SJCRH30 (cell line): ENCODE results near the gene MDK. TPM values are rescaled to one million over a fixed set of nuclear protein-coding genes. Genes with fewer than 3 reads are reported as not detected.
A peak's percentile ranks its signal among the peaks of the same experiment; 100 is the strongest.
"Not testable (repeated sequence)": the region's sequence is repeated elsewhere in the genome, so short reads cannot be mapped to it uniquely, and the experiment has no call there.

Experiments
- DNase-seq, 2 experiments: peaks; one replicate each; pipeline ENCODE4 v3.0.0-alpha.2; 2015 to 2020
- H3K27ac ChIP-seq: fragments of 250-450 bp; sonication (Bioruptor Pico); 2 replicates; pipeline ENCODE4 v1.5.1; 2020; ENCODE audit warnings: mild to moderate bottlenecking, moderate library complexity
- H3K27me3 ChIP-seq: fragments of 250-450 bp; sonication (Bioruptor Pico); 2 replicates; pipeline ENCODE4 v1.5.1; 2020; ENCODE audit warnings: mild to moderate bottlenecking, moderate library complexity
- H3K36me3 ChIP-seq: fragments of 250-450 bp; sonication (Bioruptor Pico); 2 replicates; pipeline ENCODE4 v1.5.1; 2020; ENCODE audit warnings: mild to moderate bottlenecking, moderate library complexity
- H3K4me1 ChIP-seq: fragments of 250-450 bp; sonication (Bioruptor Pico); 2 replicates; pipeline ENCODE4 v1.5.1; 2020; ENCODE audit warnings: mild to moderate bottlenecking, moderate library complexity
- H3K4me3 ChIP-seq: fragments of 250-450 bp; sonication (Bioruptor Pico); 2 replicates; pipeline ENCODE4 v1.5.1; 2020; ENCODE audit warnings: mild to moderate bottlenecking, moderate library complexity
- H3K9me3 ChIP-seq: fragments of 250-450 bp; sonication (Bioruptor Pico); replicated peaks from 2 replicates; pipeline ENCODE4 v1.5.1; 2020; ENCODE audit warnings: mild to moderate bottlenecking, moderate library complexity
- total RNA-seq: library from RNA; depleted of rRNA; stranded (reverse); fragments of >200 nt; shearing (Covaris generic); gene quantifications from 2 replicates; pipeline ENCODE4 v1.2.3, GENCODE V29; 2014

MDK gene
- total RNA-seq, 1 experiment from 2014 or later, result 122 TPM

DNA sequence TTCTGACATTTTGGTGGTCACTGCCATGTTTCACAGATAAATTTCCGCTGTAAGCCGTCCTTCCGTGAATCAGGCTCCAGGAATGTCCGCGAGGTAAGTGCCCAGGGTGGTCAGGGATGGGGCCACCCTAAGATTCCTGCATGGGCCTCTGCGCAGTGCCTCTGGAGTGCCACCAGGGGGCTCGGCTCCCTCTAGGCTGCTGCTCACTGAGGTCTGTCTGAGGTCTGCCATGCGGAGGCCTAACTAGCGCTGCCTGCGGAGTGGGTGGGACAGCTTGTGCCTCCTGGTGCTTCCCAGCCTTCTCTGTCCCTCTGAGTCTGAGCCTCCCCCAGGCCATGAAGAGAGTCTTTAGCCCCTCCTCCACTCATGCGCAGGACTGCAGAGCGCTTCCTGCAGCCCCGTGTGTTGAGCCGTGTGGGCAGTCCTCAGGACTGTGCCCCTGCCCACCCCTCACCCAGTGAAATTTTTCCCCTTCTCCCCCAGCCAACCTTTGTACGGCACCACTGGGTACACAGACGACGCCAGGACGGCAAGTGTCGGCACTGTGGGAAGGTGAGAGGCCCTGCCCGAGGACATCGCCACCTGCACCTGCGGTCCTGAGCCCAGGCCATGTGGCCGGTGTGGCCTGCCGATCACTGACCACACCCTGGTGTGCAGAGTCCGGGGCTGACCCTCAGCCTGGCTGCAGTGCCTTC lies 11.9 kb upstream of the MDK start:
- Histone ChIP-seq H3K4me3 (no peak overlapping the region), H3K4me1 (peaks cover 17% of the 10 kb centered on the region), H3K9me3 (no peaks in the 10 kb centered on the region), H3K27ac (no peak overlapping the region), H3K27me3 (no peaks in the 10 kb centered on the region), H3K36me3 (peaks cover 19% of the 10 kb centered on the region)
- DNase-seq, result peak; percentile 80 to 85

DNA sequence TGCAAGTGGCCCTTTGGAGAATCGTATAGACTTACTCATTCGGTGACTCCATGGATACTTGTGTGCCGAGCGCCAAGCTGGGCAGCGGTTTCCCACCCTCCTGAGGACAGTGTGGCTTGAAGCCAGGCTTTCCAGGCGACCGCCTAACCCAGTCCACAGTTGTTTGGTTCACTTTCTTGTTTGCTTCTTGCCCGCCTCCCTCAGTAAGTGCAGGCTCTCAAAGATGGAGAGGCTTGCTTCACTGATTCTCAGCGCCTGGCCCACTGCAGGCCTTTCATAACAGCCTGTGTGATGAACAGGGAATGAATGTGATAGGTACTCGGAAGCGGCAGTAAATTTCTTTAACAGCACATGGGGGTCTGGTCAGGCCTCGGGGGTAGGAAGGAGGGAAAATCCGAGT lies 11.2 kb upstream of the MDK start:
- DNase-seq, result no peak
- H3K9me3 ChIP-seq, result no peaks in the 10 kb centered on the region
- H3K27me3 ChIP-seq, result no peaks in the 10 kb centered on the region
- no peak overlapping the region for H3K27ac ChIP-seq
- H3K36me3 ChIP-seq, result peaks cover 21% of the 10 kb centered on the region
- peaks cover 13% of the 10 kb centered on the region for H3K4me1 ChIP-seq
- no peak overlapping the region for H3K4me3 ChIP-seq

DNA sequence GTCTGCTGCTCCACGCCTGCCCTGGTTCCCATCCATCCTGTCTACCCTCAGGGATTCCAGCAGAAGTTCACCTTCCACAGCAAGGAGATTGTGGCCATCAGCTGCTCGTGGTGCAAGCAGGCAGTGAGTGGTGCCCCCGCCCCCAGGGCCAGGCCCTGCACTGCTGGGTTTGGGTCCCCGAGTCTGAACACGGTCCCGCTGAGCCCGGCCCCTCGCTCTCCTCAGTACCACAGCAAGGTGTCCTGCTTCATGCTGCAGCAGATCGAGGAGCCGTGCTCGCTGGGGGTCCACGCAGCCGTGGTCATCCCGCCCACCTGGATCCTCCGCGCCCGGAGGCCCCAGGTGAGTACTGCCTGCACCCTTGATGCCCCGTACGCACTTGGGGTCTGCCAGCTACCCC lies 10.2 kb upstream of the MDK start:
- H3K27ac ChIP-seq, DNase-seq, H3K4me3 ChIP-seq, H3K9me3 ChIP-seq, H3K27me3 ChIP-seq: not testable (repeated sequence)
- peaks cover 12% of the 10 kb centered on the region for H3K4me1 ChIP-seq
- peaks cover 22% of the 10 kb centered on the region for H3K36me3 ChIP-seq

DNA sequence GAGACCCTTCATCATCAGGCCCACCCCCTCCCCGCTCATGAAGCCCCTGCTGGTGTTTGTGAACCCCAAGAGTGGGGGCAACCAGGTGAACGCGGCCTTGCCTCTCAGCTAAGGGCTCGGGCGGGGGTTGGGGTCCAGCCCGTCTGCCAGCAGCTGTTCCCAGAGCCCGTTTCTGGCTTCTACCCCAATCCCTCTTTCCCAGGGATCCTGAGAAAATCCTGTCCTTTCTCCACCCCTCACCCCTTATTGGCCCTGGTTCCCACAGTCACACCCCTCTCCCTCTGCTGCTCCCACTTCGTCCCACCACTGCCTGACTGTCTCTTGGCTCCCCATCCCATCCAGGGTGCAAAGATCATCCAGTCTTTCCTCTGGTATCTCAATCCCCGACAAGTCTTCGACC lies 9.4 kb upstream of the MDK start:
- Histone ChIP-seq H3K27me3 (no peaks in the 10 kb centered on the region), H3K4me3 (no peak overlapping the region), H3K9me3 (no peaks in the 10 kb centered on the region), H3K4me1 (peaks cover 8% of the 10 kb centered on the region), H3K27ac (no peak overlapping the region), H3K36me3 (peaks cover 26% of the 10 kb centered on the region)
- DNase-seq, result no peak

DNA sequence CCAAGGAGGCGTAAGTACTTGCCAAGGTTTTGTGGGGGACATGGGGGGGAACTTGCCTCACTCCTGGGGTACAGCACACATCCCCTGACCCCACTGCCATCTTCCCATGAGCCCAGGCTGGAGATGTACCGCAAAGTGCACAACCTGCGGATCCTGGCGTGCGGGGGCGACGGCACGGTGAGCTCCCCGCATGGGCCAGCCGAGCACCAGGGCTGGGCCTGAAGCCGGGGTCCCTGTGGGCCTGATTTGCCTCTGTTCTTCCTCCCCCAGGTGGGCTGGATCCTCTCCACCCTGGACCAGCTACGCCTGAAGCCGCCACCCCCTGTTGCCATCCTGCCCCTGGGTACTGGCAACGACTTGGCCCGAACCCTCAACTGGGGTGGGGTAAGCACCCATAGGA lies 9.0 kb upstream of the MDK start:
- peaks cover 26% of the 10 kb centered on the region for H3K36me3 ChIP-seq

DNA sequence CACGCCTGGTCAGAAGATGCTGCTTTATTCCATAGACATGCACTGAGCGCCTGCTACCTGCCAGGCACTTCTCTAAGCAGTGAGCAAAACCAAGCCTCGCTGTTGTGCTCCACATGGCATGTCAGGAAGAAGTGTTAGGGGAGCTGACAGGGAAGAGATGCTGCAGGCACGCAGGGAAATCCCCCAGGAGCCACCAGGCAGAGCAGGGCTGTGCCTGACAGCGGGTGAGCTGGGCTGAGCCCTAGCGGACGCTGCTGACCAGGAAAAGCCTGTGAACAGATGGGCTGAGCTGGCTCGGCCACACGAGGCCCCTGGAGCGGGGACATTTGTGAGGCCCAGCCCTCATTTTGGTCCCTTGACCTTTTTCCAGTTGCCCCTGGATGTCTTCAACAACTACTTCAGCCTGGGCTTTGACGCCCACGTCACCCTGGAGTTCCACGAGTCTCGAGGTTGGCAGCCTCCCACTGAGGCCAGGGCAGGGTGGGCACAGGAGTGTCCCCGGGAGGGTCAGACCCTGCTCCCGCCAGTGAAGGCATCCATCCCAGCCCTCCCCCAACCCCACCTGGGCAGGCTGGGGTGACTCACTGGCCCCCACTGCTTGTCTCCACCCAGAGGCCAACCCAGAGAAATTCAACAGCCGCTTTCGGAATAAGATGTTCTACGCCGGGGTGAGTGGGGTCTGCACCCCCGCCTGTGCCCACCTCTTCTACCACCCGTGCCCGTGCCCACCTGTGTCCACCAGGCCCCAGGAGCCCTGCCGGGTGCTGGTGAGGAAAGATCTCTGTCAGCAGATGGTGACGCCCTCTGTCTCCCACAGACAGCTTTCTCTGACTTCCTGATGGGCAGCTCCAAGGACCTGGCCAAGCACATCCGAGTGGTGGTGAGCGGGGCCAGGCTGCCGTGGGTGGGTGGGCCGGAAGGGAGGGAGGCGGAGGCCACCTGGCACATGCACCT lies 7.4 kb upstream of the MDK start:
- no peaks in the 10 kb centered on the region for H3K27me3 ChIP-seq
- peaks cover 21% of the 10 kb centered on the region for H3K36me3 ChIP-seq
- H3K4me1 ChIP-seq, result no peaks in the 10 kb centered on the region; the same call in 1 of the 2 replicates
- DNase-seq, result no peak
- no peaks in the 10 kb centered on the region for H3K9me3 ChIP-seq
- H3K4me3 ChIP-seq, result no peak overlapping the region
- H3K27ac ChIP-seq, result no peak overlapping the region

More for the DNA sequence above, 9.0 kb upstream of the MDK start:
- not testable (repeated sequence) for DNase-seq, H3K4me3 ChIP-seq, H3K27ac ChIP-seq, H3K9me3 ChIP-seq, H3K4me1 ChIP-seq, H3K27me3 ChIP-seq

DNA sequence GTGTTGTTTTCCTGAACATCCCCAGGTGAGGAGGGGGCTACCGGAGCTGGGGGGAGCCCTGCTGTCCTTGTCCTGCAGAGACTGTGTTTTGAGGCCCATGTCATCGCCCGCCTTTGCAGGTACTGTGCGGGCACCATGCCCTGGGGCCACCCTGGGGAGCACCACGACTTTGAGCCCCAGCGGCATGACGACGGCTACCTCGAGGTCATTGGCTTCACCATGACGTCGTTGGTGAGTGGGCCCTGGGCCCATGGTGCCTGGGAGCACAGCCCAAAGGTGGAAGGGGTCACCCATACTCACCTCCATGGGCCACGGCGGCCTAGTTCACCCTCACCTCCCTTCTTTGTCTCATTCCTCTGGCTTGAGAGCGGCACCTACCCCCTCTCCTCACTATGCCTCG lies 6.7 kb upstream of the MDK start:
- Histone ChIP-seq H3K4me3 (no peak overlapping the region), H3K4me1 (no peaks in the 10 kb centered on the region), H3K9me3 (no peaks in the 10 kb centered on the region), H3K27ac (no peak overlapping the region), H3K36me3 (peaks cover 20% of the 10 kb centered on the region), H3K27me3 (no peaks in the 10 kb centered on the region)
- no peak for DNase-seq

DNA sequence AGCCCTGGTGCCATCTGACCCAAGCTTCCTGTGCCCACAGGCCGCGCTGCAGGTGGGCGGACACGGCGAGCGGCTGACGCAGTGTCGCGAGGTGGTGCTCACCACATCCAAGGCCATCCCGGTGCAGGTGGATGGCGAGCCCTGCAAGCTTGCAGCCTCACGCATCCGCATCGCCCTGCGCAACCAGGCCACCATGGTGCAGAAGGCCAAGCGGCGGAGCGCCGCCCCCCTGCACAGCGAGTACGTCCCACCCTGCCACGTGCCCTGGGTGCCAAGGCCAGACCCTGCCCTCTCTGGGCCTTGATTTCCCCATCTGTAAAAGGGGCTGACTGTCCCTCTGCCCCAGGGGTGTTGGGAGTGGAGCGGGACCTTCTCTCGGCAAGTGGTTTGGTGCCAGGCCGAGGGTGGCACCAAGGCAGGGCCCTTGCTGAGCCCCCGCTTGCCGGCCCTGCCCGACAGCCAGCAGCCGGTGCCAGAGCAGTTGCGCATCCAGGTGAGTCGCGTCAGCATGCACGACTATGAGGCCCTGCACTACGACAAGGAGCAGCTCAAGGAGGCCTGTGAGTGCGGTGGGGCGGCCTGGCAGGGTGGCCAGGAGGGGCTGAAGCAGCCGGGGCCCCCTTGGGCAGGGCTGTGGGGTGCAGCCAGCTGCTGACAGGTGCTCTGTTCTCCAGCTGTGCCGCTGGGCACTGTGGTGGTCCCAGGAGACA lies 5.9 kb upstream of the MDK start:
- H3K9me3 ChIP-seq, result no peaks in the 10 kb centered on the region
- peaks cover 13% of the 10 kb centered on the region for H3K36me3 ChIP-seq
- H3K27ac ChIP-seq, result no peak overlapping the region
- H3K4me1 ChIP-seq, result no peaks in the 10 kb centered on the region
- no peak overlapping the region for H3K4me3 ChIP-seq
- H3K27me3 ChIP-seq, result no peaks in the 10 kb centered on the region
- DNase-seq, result no peak

DNA sequence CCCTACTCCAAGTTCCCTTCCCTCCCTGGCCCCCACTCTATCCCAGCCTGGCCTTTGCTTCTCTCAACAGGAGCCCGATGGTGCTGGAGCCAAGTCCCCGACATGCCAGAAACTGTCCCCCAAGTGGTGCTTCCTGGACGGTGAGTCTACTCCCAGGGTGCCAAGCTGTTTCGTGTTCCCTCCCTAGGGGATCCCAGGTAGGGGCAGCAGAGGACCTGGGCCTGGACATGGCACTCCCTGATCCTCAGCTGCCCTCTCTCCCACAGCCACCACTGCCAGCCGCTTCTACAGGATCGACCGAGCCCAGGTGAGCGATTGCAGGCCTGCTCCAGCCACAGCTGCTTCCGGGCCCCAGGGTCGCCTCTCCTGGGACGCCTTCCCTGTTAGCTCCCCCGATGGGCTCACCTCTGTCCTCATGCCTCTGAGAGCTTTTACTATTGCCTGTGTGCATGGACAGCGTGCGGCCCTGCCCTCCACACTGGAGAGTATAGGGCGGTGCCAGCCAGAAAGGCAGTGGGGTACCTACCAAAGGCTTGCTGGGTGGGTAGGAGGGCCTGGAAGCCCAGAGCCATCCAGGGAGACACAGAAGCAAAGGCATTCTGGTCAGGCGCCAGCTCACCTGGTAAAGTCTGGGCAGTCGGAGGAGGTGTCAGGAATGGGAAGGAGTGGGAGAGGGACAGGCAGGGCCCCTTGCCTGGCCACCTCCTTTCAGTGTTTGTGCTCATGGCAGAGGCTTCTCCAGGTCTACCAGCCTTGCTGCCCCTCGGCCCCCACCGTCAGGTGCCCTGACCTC lies 5.0 kb upstream of the MDK start:
- H3K27ac ChIP-seq, result no peak overlapping the region
- no peaks in the 10 kb centered on the region for H3K4me1 ChIP-seq
- H3K27me3 ChIP-seq, result no peaks in the 10 kb centered on the region
- H3K36me3 ChIP-seq, result peaks cover 9% of the 10 kb centered on the region
- no peak overlapping the region for H3K4me3 ChIP-seq
- no peak for DNase-seq
- H3K9me3 ChIP-seq, result no peaks in the 10 kb centered on the region

DNA sequence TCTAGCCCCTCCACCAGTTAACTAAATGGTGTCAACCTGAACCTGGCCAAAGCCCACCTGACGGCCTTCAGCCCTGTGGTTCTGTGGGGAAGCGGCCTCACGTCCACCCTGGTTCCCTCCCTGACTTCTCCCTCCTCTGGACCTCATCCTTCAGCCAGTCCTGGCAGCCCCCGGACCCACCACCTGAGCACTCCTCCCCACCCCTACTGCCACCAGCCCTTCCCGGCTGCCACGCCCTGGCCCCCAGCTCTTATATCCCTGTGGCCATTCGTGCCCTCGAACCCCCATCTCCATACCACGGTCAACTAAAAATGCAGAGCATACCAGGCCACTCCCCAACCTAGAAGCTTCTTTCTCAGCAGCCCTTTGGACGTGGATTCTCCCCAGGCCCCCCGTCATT lies 4.2 kb upstream of the MDK start:
- Histone ChIP-seq H3K9me3 (no peaks in the 10 kb centered on the region), H3K27me3 (no peaks in the 10 kb centered on the region), H3K4me1 (no peaks in the 10 kb centered on the region), H3K4me3 (no peak overlapping the region), H3K36me3 (peaks cover 9% of the 10 kb centered on the region), H3K27ac (no peak overlapping the region)
- DNase-seq, result no peak

DNA sequence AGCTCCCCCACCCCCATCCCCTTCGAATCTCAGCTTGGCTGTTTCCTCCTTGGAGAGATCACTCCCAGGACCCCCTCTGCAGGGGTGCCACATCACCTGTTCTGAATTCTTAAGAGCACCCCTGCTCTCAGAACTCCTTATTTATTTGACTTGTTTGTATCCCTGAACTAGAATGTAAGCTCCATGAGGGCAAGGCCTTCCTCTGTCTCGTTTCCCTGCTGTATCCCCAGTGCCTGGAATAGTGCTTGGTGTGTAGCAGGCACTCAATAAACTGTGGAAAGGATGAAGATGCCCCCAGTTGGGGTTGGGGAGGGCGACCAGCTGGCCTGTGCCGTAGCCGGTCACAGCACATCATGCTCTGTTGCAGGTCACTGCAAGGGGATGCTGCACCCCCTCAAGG lies 3.6 kb upstream of the MDK start:
- H3K4me3 ChIP-seq, result no peak overlapping the region
- no peaks in the 10 kb centered on the region for H3K9me3 ChIP-seq
- no peak overlapping the region for H3K27ac ChIP-seq
- no peaks in the 10 kb centered on the region for H3K4me1 ChIP-seq
- no peaks in the 10 kb centered on the region for H3K27me3 ChIP-seq
- no peak for DNase-seq
- peaks cover 9% of the 10 kb centered on the region for H3K36me3 ChIP-seq

DNA sequence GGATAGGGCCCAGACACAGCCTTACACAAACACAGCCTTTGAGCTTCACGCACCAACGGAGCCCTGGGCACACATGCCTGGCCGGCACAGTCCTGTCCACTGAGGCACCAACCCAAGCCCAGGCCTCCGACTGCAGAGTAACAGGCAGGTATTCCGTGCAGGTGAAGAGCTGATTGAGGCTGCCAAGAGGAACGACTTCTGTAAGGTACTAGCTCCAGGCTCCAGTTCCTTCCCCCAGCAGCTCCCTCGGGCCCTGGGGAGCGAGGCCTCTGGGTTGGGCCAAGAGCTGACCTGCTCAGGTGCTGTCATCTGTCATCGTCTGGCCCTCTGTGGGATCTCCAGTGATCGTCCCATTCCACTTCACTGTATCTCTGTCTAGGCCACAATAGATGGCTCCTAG lies 3.2 kb upstream of the MDK start:
- Histone ChIP-seq H3K36me3 (peaks cover 9% of the 10 kb centered on the region), H3K27ac (no peak overlapping the region), H3K4me3 (no peak overlapping the region), H3K4me1 (no peaks in the 10 kb centered on the region), H3K9me3 (no peaks in the 10 kb centered on the region), H3K27me3 (no peaks in the 10 kb centered on the region)
- no peak for DNase-seq

DNA sequence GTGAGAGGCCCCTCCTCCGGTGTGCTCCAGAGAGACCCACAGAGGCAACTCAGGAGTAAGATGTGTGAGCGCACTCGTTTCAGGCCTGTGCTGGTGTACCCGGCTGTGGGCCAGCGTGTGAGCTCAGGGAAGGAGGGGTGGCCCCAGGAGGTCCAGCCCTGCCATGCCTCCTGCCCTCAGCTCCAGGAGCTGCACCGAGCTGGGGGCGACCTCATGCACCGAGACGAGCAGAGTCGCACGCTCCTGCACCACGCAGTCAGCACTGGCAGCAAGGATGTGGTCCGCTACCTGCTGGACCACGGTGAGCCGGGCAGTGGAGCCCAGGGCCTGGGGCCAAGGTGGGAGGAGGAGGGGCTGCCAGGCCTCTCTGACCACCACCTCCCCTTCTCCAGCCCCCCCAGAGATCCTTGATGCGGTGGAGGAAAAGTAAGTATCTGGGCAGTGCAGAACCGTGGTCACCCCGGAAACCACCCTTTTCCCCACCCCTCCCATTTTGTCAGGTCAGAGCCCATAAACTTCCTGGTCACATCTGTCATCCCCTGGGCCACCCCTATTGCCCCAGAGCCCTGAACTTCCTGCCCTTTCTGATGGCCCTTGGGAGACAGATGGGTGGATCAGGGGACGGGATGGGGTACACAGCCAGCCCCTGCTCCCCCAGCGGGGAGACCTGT lies 2.5 kb upstream of the MDK start:
- H3K36me3 ChIP-seq, result peaks cover 9% of the 10 kb centered on the region
- no peak overlapping the region for H3K27ac ChIP-seq
- H3K4me1 ChIP-seq, result no peaks in the 10 kb centered on the region
- no peak overlapping the region for H3K4me3 ChIP-seq
- no peaks in the 10 kb centered on the region for H3K9me3 ChIP-seq
- H3K27me3 ChIP-seq, result no peaks in the 10 kb centered on the region
- DNase-seq, result no peak
